Measurements from ENCODE around the gene RNF157.

- TF ChIP-seq ELF4 (IDR thresholded peaks at IDR 0.05) (no peak), CTBP1 (IDR thresholded peaks at IDR 0.05; ENCODE audit: borderline replicate concordance) (no peak), ZNF384 (IDR thresholded peaks at IDR 0.05) (no peak), FOXA1 (IDR thresholded peaks at IDR 0.05) (no peak), LEF1 (IDR thresholded peaks at IDR 0.05; ENCODE audit: borderline replicate concordance) (no peak), TARDBP (IDR thresholded peaks at IDR 0.05) (no peak), SP1 (IDR thresholded peaks at IDR 0.05) (no peak), NFRKB (IDR thresholded peaks at IDR 0.05) (no peak), L3MBTL2 (conservative IDR thresholded peaks at IDR 0.05) (no peak), BHLHE40 (IDR thresholded peaks at IDR 0.05; ENCODE audit: borderline replicate concordance) (no peak), FOXK2 (IDR thresholded peaks at IDR 0.05) (no peak), HDGF (IDR thresholded peaks at IDR 0.05; ENCODE audit: borderline replicate concordance) (no peak), SUZ12 (IDR thresholded peaks at IDR 0.05) (no peak)
Observed at GRCh38 chr17:76147211-76148014, 92.9 kb downstream of the RNF157 start.

Data from HEK293T (cell line).